DOHH2 (cell line): ENCODE results near the gene LRRC3C.

ENCODE experiments used
- H3F3A ChIP-seq: fragments of 200-600 bp; sonication (generic), shearing (Covaris generic); 2 replicates; pipeline ENCODE4 v1.6.0; 2016; ENCODE audit warnings: antibody characterized with exemption, mild to moderate bottlenecking; ENCODE audit not compliant: control insufficient read depth, insufficient read depth
- H3K27ac ChIP-seq: fragments of 200-600 bp; sonication (generic); 2 replicates; pipeline ENCODE4 v1.5.1; 2014; ENCODE audit warnings: low read depth, mild to moderate bottlenecking, low read length, moderate library complexity
- H3K27me3 ChIP-seq: fragments of 200-600 bp; sonication (generic); 2 replicates; pipeline ENCODE4 v1.6.1; 2014; ENCODE audit warnings: mild to moderate bottlenecking, low read length, mixed read lengths; ENCODE audit not compliant: control insufficient read depth
- H3K36me3 ChIP-seq: fragments of 200-600 bp; sonication (generic); 2 replicates; pipeline ENCODE4 v1.6.1; 2014; ENCODE audit warnings: mild to moderate bottlenecking, low read length, moderate library complexity, mixed read lengths; ENCODE audit not compliant: control insufficient read depth
- H3K4me1 ChIP-seq: fragments of 200-600 bp; sonication (generic); 2 replicates; pipeline ENCODE4 v1.6.1; 2014; ENCODE audit warnings: mild to moderate bottlenecking, low read length, mixed read lengths; ENCODE audit not compliant: control insufficient read depth
- H3K4me2 ChIP-seq: fragments of 200-600 bp; sonication (generic); 2 replicates; pipeline ENCODE4 v1.6.0; 2014; ENCODE audit warnings: mild to moderate bottlenecking, low read length, moderate library complexity
- H3K4me3 ChIP-seq: fragments of 200-600 bp; sonication (generic); 2 replicates; pipeline ENCODE4 v1.5.1; 2014; ENCODE audit warnings: mild to moderate bottlenecking, low read length, mixed read lengths
- H3K79me2 ChIP-seq: fragments of 200-600 bp; sonication (generic); 2 replicates; pipeline ENCODE4 v1.6.1; 2014; ENCODE audit warnings: mild to moderate bottlenecking, low read length, mixed read lengths; ENCODE audit not compliant: control insufficient read depth
- H3K9me2 ChIP-seq: fragments of 200-600 bp; sonication (generic); replicated peaks from 2 replicates; pipeline ENCODE4 v1.6.1; 2014; ENCODE audit warnings: mild to moderate bottlenecking, low read length, mixed read lengths; ENCODE audit not compliant: control insufficient read depth
- H3K9me3 ChIP-seq: fragments of 200-600 bp; sonication (generic); 2 replicates; pipeline ENCODE4 v1.6.1; 2014; ENCODE audit warnings: antibody characterized with exemption, low read length, mixed read lengths; ENCODE audit not compliant: control insufficient read depth, insufficient read depth
- H4K20me1 ChIP-seq: fragments of 200-600 bp; sonication (generic); 2 replicates; pipeline ENCODE4 v1.6.0; 2014; ENCODE audit warnings: low read depth, mild to moderate bottlenecking, antibody characterized with exemption, low read length, moderate library complexity; ENCODE audit not compliant: control insufficient read depth, insufficient read depth
- EZH2phosphoT487 ChIP-seq: fragments of 200-600 bp; sonication (generic); IDR thresholded peaks from 2 replicates; pipeline ENCODE4 v1.6.1; 2017; ENCODE audit warnings: borderline replicate concordance, mild to moderate bottlenecking, antibody characterized with exemption, low read length, moderate library complexity, mixed read lengths
- TF ChIP-seq, protein P1 (sequence below): fragments of 200-600 bp; sonication (generic); IDR thresholded peaks from one replicate; pipeline ENCODE4 v1.5.1; 2014; ENCODE audit warnings: antibody characterized with exemption, mild to moderate bottlenecking, low read depth, low read length; ENCODE audit not compliant: poor library complexity, severe bottlenecking

Gene LRRC3C

GRCh38 chr17:39950871-39951348 lies 23.4 kb downstream of the LRRC3C start:
- no peaks in the 10 kb centered on the region for H3K9me2 ChIP-seq
- peaks cover 23% of the 10 kb centered on the region for H3K4me1 ChIP-seq
- H3K9me3 ChIP-seq: no peaks in the 10 kb centered on the region
- H3K27ac ChIP-seq: no peak overlapping the region
- no peaks in the 10 kb centered on the region for H4K20me1 ChIP-seq
- no peaks in the 10 kb centered on the region for H3K36me3 ChIP-seq
- no peak overlapping the region for H3K4me3 ChIP-seq
- peaks cover 4% of the 10 kb centered on the region; the same call in 1 of the 2 replicates for H3F3A ChIP-seq
- peaks cover 5% of the 10 kb centered on the region for H3K27me3 ChIP-seq
- TF ChIP-seq, protein P1, sequence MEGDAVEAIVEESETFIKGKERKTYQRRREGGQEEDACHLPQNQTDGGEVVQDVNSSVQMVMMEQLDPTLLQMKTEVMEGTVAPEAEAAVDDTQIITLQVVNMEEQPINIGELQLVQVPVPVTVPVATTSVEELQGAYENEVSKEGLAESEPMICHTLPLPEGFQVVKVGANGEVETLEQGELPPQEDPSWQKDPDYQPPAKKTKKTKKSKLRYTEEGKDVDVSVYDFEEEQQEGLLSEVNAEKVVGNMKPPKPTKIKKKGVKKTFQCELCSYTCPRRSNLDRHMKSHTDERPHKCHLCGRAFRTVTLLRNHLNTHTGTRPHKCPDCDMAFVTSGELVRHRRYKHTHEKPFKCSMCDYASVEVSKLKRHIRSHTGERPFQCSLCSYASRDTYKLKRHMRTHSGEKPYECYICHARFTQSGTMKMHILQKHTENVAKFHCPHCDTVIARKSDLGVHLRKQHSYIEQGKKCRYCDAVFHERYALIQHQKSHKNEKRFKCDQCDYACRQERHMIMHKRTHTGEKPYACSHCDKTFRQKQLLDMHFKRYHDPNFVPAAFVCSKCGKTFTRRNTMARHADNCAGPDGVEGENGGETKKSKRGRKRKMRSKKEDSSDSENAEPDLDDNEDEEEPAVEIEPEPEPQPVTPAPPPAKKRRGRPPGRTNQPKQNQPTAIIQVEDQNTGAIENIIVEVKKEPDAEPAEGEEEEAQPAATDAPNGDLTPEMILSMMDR: no peak
- no peak for TF ChIP-seq EZH2phosphoT487
- no peaks in the 10 kb centered on the region for H3K79me2 ChIP-seq
- H3K4me2 ChIP-seq: no peak overlapping the region

DNA sequence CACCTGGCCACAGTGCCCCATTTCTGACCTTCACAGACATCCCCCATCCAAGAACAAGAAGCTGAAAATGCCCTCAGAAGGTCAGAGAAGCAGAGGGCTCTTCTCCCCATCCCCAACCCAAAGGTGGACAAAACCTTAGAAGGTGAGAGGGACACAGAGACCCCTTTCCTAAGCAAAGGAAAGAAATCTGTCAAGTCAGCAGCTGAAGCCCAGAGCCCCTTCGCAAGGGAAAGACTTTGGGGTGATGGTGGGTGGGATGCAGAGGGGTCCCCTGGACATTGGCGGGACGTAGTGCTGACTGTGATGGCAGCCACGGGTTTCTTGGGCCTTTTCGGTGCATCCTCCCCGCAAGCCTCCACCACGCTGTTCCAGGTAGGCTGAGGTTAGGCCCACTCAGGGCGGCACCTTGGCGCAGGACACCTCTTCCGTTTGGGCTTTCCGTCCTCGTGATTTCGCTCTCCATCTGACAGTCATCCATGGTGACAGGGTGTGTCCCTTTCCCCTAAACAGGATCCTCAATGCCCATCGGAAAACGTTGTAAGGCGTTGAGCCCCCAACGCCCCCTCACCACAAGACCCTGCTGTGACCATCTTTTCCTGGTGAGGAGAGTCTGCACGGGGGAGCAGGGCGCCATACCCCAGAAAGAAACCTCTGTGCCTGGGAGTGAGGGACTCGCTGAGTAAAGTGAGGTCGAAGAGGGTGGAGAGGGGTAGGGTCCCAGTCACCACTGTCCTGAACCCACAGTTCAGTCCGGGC lies 24.6 kb downstream of the LRRC3C start:
- Histone ChIP-seq H3K27me3 (peaks cover 5% of the 10 kb centered on the region), H4K20me1 (no peaks in the 10 kb centered on the region), H3K36me3 (no peaks in the 10 kb centered on the region), H3K9me3 (no peaks in the 10 kb centered on the region), H3K79me2 (no peaks in the 10 kb centered on the region), H3K9me2 (no peaks in the 10 kb centered on the region), H3K4me3 (peak overlapping the region; percentile 73), H3K4me2 (peak overlapping the region; percentile 95), H3K4me1 (peaks cover 23% of the 10 kb centered on the region), H3F3A (peaks cover 4% of the 10 kb centered on the region; the same call in 1 of the 2 replicates), H3K27ac (no peak overlapping the region)
- no peak for TF ChIP-seq EZH2phosphoT487
- TF ChIP-seq, protein P1: no peak

DNA sequence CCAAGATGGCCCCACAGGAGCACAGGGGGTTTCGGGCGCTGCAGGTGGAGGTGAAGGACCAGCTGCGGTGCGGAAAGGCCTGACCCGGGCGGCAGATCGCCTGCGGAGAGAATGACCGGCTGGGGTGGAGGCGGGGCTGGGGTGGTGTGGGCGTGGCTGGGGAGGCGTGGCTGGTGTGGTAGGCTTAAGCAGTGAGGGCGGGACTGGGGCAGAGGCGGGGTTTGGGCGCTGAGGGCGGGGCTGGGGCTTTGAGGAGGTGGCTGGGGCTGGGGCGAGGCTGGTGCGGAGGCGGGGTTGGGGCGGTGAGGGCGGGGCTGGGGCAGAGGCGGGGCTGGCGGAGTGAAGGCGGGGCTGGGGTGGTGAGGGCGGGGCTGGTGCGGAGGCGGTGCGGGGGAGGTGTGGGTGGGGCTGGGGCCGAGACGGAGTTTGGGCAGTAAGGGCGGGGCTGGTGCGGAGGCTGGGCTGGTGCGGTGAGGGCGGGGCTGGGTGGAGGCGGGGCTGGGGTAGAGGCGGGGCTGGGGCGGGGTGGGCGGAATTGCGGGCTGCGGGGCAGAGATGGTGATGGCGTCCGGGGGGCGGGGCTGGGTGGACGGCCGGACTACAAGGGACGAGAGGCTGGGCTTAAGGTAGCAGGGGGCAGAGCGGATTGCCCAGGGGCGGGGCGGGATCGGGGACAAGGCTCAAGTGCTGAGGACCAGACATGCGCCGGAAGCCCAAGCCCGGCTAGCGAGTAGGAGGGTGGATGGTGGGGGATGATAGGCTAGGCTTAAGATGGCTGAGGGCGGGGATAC lies 25.3 kb downstream of the LRRC3C start:
- H3K4me3 ChIP-seq: peak overlapping the region; percentile 86
- no peaks in the 10 kb centered on the region for H3K9me3 ChIP-seq
- H3K79me2 ChIP-seq: no peaks in the 10 kb centered on the region
- no peaks in the 10 kb centered on the region for H4K20me1 ChIP-seq
- peaks cover 23% of the 10 kb centered on the region for H3K4me1 ChIP-seq
- TF ChIP-seq, protein P1: no peak
- no peak for TF ChIP-seq EZH2phosphoT487
- no peaks in the 10 kb centered on the region for H3K36me3 ChIP-seq
- peak overlapping the region; percentile 98 for H3K4me2 ChIP-seq
- H3K27ac ChIP-seq: peak overlapping the region; percentile 17; the same call in 1 of the 2 replicates
- H3K9me2 ChIP-seq: no peaks in the 10 kb centered on the region
- H3F3A ChIP-seq: peaks cover 4% of the 10 kb centered on the region; the same call in 1 of the 2 replicates
- peaks cover 5% of the 10 kb centered on the region for H3K27me3 ChIP-seq
